GM23248 (cell line): Measurements from ENCODE around the gene CNOT3. TPM values are rescaled to one million over a fixed set of nuclear protein-coding genes. Genes with fewer than 3 reads are reported as not detected.

ENCODE experiments used
- DNase-seq: peaks from one replicate; pipeline ENCODE4 v3.0.0-alpha.2; 2015
- H2AFZ ChIP-seq: fragments of 200-600 bp; sonication (generic); 2 replicates; pipeline ENCODE4 v1.6.1; 2016; ENCODE audit warnings: antibody characterized with exemption
- H3F3A ChIP-seq: fragments of 200-600 bp; sonication (generic); 2 replicates; pipeline ENCODE4 v1.6.1; 2016; ENCODE audit warnings: mild to moderate bottlenecking, antibody characterized with exemption, mixed run types; ENCODE audit not compliant: insufficient read depth
- H3K27ac ChIP-seq: fragments of 200-600 bp; sonication (generic); 2 replicates; pipeline ENCODE4 v1.5.1; 2016; ENCODE audit warnings: mild to moderate bottlenecking
- H3K27me3 ChIP-seq: fragments of 200-600 bp; sonication (generic); replicated peaks from 2 replicates; pipeline ENCODE4 v1.6.1; 2016; ENCODE audit warnings: mild to moderate bottlenecking; ENCODE audit not compliant: insufficient read depth
- H3K36me3 ChIP-seq: fragments of 200-600 bp; sonication (generic); 2 replicates; pipeline ENCODE4 v1.6.1; 2016; ENCODE audit warnings: low read depth, mild to moderate bottlenecking
- H3K4me1 ChIP-seq: fragments of 200-600 bp; sonication (generic); 2 replicates; pipeline ENCODE4 v1.6.1; 2016; ENCODE audit warnings: mild to moderate bottlenecking; ENCODE audit not compliant: insufficient read depth
- H3K4me2 ChIP-seq: fragments of 200-600 bp; sonication (generic); one replicate; pipeline ENCODE4 v1.6.1; 2016; ENCODE audit warnings: mild to moderate bottlenecking; ENCODE audit not compliant: unreplicated experiment
- H3K4me3 ChIP-seq: fragments of 200-600 bp; sonication (generic); 2 replicates; pipeline ENCODE4 v1.5.1; 2016; ENCODE audit warnings: mild to moderate bottlenecking
- H3K79me2 ChIP-seq: fragments of 200-600 bp; sonication (generic); 2 replicates; pipeline ENCODE4 v1.6.1; 2016; ENCODE audit warnings: mild to moderate bottlenecking; ENCODE audit not compliant: insufficient read depth
- H3K9ac ChIP-seq: fragments of 200-600 bp; sonication (generic); 2 replicates; pipeline ENCODE4 v1.6.1; 2016; ENCODE audit warnings: mild to moderate bottlenecking
- H3K9me2 ChIP-seq: fragments of 200-600 bp; sonication (generic); 2 replicates; pipeline ENCODE4 v1.6.1; 2016; ENCODE audit warnings: mixed run types, mild to moderate bottlenecking, moderate library complexity; ENCODE audit not compliant: insufficient read depth
- H3K9me3 ChIP-seq: fragments of 200-600 bp; sonication (generic); one replicate; pipeline ENCODE4 v1.6.1; 2017; ENCODE audit warnings: low read depth
- H4K20me1 ChIP-seq: fragments of 200-600 bp; sonication (generic); 2 replicates; pipeline ENCODE4 v1.6.0; 2016; ENCODE audit not compliant: insufficient read depth
- EZH2 ChIP-seq: fragments of 200-600 bp; sonication (generic); IDR thresholded peaks from 2 replicates; pipeline ENCODE4 v1.6.1; 2018; ENCODE audit warnings: antibody characterized with exemption, mild to moderate bottlenecking; ENCODE audit not compliant: insufficient read depth, poor library complexity, severe bottlenecking
- EZH2phosphoT487 ChIP-seq: fragments of 200-600 bp; sonication (generic); IDR thresholded peaks from 2 replicates; pipeline ENCODE4 v1.6.1; 2018; ENCODE audit warnings: antibody characterized with exemption, moderate library complexity, mild to moderate bottlenecking, low read depth; ENCODE audit not compliant: insufficient read depth
- WGBS, 2 experiments: methylation state at CpG; one replicate each; pipeline ENCODE4 v1.1.6; 2015 to 2017; ENCODE audit warnings: low lambda C conversion rate in 2 of 2, low coverage in 1 of 2; ENCODE audit errors: missing lambda C conversion rate in 2 of 2; 5-methylcytosine and 5-hydroxymethylcytosine counted together
- in situ Hi-C: fragments of 300-500 bp; cut with MboI; formaldehyde crosslinking; loops from 2 replicates; pipeline ENCODE4 v1.15.0; 2020
- polyA plus RNA-seq: library from polyadenylated mRNA; unstranded; fragments of >200 nt; fragmentation: Nextera tagmentation; extraction: Ambion mirVana; gene quantifications from 2 replicates; pipeline ENCODE4 v1.2.1, GENCODE V29; 2016
- total RNA-seq: library from RNA; depleted of rRNA; stranded (reverse); fragments of >200 nt; shearing (Covaris generic); gene quantifications from 2 replicates; pipeline ENCODE4 v1.2.3, GENCODE V29; 2014

The CNOT3 gene
- total and polyA plus RNA-seq, 2 experiments from 2014 or later, result 8.9 to 19.4 TPM

DNA sequence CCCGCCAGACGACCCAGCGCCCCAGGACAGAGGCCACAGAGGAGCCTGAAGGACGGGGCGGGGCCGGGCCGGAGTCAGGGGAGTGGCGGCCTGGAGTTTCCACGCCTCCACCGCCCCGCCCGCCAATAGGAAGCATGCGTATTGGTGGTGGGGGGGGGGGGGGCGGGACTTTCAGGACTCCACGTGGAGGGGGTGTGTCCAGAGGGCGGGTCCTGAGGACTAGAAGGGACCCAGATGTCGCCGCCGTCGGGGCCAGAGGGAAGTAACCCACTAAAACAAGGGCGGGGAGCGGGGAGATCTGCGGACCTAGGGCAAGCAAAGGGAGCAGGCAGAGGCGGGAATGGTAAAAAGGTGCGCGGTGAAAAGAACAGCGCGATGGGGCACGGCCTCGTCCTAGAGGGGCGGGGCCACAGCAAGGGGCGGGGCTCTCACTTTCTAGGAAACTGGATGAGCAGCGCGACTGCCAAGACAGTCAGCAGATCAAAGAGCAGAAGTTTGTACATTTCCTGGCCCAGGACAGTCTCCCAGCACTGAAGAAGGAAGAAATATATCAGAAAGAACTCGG lies 24.8 kb downstream of the CNOT3 start:
- H3K27ac ChIP-seq, result no peak overlapping the region
- DNase-seq, result peak; percentile 87
- peak overlapping the region; percentile 62 for H2AFZ ChIP-seq
- peak overlapping the region; percentile 38 for H3K4me2 ChIP-seq
- TF ChIP-seq EZH2phosphoT487 (no peak), EZH2 (no peak)
- H3K4me1 ChIP-seq, result peaks cover 14% of the 10 kb centered on the region
- H3K27me3 ChIP-seq, result no peaks in the 10 kb centered on the region
- H3K36me3 ChIP-seq, result no peaks in the 10 kb centered on the region
- H3F3A ChIP-seq, result peaks cover 15% of the 10 kb centered on the region; the same call in 1 of the 2 replicates
- no peaks in the 10 kb centered on the region for H4K20me1 ChIP-seq
- peak overlapping the region; percentile 66 for H3K4me3 ChIP-seq
- H3K9me2 ChIP-seq, result no peaks in the 10 kb centered on the region
- H3K79me2 ChIP-seq, result peaks cover 11% of the 10 kb centered on the region; the same call in 1 of the 2 replicates
- WGBS, 2 experiments, result 8 to 9% methylated on average over 22 to 34 of the region's 35 CpGs
- in situ Hi-C loops, result no loop called here
- H3K9ac ChIP-seq, result no peak overlapping the region
- H3K9me3 ChIP-seq, result no peaks in the 10 kb centered on the region

DNA sequence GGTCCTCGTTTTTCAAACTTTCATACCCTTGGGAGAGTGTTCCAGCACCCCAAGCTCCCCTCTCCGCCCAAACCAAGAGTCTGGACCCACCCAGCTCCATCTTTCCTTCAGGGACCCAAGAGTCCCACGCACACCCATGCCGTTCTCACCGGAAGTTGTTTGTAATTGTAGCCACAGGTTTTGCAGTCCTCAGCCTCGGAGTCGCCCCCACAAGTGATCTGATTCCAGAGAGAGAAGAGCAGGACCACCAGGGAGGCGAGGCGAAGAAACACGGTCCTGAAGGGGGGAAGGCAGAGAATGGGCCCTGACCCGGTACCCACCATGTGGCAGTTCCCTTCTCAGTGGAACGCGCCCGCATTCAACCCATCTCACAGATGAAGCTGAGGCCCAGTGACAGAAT lies 25.3 kb downstream of the CNOT3 start:
- in situ Hi-C loops, result no loop called here

DNA sequence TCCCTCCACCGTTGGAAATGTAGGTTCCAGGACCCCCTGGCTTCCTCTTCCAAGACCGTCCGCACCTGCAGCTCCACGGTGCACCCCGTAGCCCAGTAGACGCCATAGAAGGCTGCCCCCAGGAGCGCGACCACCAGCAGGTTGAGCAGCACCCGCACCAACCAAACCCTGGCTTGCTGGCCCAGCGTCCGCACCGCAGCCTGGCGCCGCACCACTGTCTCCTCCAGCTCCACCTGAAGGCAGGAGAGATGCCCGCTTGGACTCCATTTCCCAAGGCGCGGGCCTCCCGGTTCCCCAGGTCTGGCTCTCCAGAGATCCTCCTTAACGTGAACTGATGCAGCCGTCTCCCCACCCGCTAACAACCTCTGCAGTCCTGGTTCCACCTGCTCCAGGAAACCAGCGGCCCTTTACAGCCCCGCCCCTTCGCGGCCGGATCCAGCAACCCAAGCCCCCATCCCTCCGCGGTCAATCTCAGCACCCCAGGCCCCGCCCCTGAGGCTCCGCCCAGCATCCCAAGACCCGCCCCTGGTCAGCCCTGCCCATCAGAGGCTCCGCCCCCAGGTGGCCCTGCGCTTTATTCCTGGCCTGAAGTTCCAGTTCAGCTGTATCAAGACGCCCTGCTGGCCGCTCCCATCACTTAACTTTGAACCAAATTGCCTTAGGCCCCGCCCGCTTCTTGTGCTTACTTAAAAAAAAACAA lies 27.0 kb downstream of the CNOT3 start:
- H3K27me3 ChIP-seq, result no peaks in the 10 kb centered on the region
- no peak overlapping the region for H3K9ac ChIP-seq
- no peak overlapping the region for H3K27ac ChIP-seq
- H3K4me2 ChIP-seq, result no peak overlapping the region
- peak; percentile 50 for DNase-seq
- H3K4me1 ChIP-seq, result peaks cover 7% of the 10 kb centered on the region
- WGBS, 2 experiments, result 13 to 17% methylated on average over 27 to 37 of the region's 37 CpGs
- H4K20me1 ChIP-seq, result no peaks in the 10 kb centered on the region
- in situ Hi-C loops, result no loop called here
- H3K36me3 ChIP-seq, result no peaks in the 10 kb centered on the region
- H3F3A ChIP-seq, result peaks cover 3% of the 10 kb centered on the region; the same call in 1 of the 2 replicates
- H3K4me3 ChIP-seq, result no peak overlapping the region
- no peaks in the 10 kb centered on the region for H3K9me3 ChIP-seq
- no peak overlapping the region for H2AFZ ChIP-seq
- H3K9me2 ChIP-seq, result no peaks in the 10 kb centered on the region
- H3K79me2 ChIP-seq, result no peaks in the 10 kb centered on the region
- TF ChIP-seq EZH2phosphoT487, result no peak
- no peak for TF ChIP-seq EZH2

More for the DNA sequence above, 25.3 kb downstream of the CNOT3 start:
- Histone ChIP-seq H3F3A (peaks cover 15% of the 10 kb centered on the region; the same call in 1 of the 2 replicates), H3K27ac (no peak overlapping the region), H3K36me3 (no peaks in the 10 kb centered on the region), H3K79me2 (peaks cover 6% of the 10 kb centered on the region; the same call in 1 of the 2 replicates), H3K4me1 (peaks cover 14% of the 10 kb centered on the region), H4K20me1 (no peaks in the 10 kb centered on the region), H3K4me3 (peak overlapping the region; percentile 66; the same call in 1 of the 2 replicates), H3K27me3 (no peaks in the 10 kb centered on the region), H3K9me2 (no peaks in the 10 kb centered on the region), H3K4me2 (no peak overlapping the region), H2AFZ (no peak overlapping the region), H3K9me3 (no peaks in the 10 kb centered on the region), H3K9ac (no peak overlapping the region)
- TF ChIP-seq EZH2 (no peak), EZH2phosphoT487 (no peak)
- WGBS, 2 experiments, result 71 to 73% methylated on average over 13 to 14 of the region's 14 CpGs
- no peak for DNase-seq

DNA sequence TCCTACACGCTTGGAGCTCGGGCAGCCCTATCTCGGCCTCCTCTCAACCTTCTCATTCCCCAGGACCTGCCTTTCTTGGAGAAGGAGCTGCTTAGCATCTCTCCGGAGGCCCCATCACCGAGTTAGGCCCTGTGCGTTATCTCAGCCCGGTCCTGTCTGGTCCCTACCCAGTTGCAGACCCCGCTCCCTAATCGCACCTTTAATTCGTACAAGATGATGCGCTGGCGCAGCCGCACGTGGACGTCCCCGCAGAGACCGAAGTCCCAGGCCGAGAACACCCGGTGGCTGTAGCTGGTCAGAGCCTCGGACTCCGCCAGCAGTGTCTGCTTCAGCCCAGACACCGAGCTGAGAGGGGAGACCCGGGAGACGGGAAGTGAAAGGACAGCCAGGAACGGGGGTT lies 27.7 kb downstream of the CNOT3 start:
- Histone ChIP-seq H3K4me2 (no peak overlapping the region), H3K9me3 (no peaks in the 10 kb centered on the region), H3K9me2 (no peaks in the 10 kb centered on the region), H3K4me3 (no peak overlapping the region), H3K4me1 (peaks cover 7% of the 10 kb centered on the region), H3K27me3 (no peaks in the 10 kb centered on the region), H3K36me3 (no peaks in the 10 kb centered on the region), H3K79me2 (no peaks in the 10 kb centered on the region), H3K27ac (no peak overlapping the region), H3F3A (peaks cover under 1% of the 10 kb centered on the region; the same call in 1 of the 2 replicates), H2AFZ (no peak overlapping the region), H4K20me1 (no peaks in the 10 kb centered on the region), H3K9ac (no peak overlapping the region)
- 89 to 90% methylated on average over 25 of the region's 25 CpGs for WGBS, 2 experiments
- in situ Hi-C loops, result no loop called here
- no peak for DNase-seq
- TF ChIP-seq EZH2, result no peak
